Measurements from ENCODE around the gene CLCF1.

DNA sequence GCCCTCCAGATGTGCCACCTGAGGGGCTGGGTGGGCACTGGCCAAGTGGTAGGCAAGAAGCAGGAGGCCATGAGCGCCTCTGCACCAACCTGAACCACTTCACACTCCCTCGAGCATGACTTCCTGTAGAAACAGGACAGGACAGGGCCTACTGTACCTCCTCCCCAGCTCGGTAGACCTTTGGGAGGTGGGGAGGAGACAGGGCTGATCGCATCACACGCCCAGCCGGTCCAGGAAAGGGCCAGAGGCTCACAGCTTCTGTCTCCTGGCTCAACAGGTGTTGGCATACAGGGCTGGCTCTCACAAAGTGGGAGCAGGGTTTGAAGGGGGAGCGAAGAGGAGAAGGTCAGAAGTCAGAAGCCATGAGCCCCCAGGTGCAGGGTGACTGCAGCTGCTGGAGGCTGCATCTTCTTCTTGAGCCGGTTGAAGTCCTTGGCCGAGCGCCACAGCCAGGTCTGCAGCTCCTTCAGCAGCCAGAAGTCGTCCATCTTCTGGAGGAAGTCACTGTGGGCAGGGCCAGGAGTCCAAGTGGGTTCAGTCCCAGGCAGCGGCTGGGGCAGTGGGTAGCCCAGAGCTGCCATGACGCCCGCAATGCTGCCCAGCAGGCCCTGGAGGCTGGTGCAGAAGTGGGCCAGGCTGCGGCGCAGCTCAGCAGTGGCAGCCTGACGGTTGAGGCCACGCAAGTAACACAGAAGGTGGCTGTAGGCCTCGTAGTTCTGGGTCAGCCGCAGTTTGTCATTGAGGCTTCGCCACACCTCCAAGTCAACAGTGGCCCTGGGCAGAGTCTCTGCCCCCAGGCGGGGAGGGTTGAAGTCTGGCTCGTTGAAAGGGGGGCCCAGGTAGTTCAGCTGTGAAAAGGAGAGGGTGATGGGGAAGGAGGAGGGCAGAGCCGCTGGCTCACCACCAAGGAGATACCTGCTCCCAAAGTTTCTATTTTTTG lies 8.3 kb downstream of the CLCF1 start:
- TF ChIP-seq, protein P1, sequence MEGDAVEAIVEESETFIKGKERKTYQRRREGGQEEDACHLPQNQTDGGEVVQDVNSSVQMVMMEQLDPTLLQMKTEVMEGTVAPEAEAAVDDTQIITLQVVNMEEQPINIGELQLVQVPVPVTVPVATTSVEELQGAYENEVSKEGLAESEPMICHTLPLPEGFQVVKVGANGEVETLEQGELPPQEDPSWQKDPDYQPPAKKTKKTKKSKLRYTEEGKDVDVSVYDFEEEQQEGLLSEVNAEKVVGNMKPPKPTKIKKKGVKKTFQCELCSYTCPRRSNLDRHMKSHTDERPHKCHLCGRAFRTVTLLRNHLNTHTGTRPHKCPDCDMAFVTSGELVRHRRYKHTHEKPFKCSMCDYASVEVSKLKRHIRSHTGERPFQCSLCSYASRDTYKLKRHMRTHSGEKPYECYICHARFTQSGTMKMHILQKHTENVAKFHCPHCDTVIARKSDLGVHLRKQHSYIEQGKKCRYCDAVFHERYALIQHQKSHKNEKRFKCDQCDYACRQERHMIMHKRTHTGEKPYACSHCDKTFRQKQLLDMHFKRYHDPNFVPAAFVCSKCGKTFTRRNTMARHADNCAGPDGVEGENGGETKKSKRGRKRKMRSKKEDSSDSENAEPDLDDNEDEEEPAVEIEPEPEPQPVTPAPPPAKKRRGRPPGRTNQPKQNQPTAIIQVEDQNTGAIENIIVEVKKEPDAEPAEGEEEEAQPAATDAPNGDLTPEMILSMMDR (IDR thresholded peaks at IDR 0.05; ENCODE audit: low read length), result no peak
- no peak for TF ChIP-seq EZH2 (IDR thresholded peaks at IDR 0.05; ENCODE audit: borderline replicate concordance, low read length)

All from OCI-LY1 (cell line).